ENCODE measurements around the gene KCNQ1OT1.

DNA sequence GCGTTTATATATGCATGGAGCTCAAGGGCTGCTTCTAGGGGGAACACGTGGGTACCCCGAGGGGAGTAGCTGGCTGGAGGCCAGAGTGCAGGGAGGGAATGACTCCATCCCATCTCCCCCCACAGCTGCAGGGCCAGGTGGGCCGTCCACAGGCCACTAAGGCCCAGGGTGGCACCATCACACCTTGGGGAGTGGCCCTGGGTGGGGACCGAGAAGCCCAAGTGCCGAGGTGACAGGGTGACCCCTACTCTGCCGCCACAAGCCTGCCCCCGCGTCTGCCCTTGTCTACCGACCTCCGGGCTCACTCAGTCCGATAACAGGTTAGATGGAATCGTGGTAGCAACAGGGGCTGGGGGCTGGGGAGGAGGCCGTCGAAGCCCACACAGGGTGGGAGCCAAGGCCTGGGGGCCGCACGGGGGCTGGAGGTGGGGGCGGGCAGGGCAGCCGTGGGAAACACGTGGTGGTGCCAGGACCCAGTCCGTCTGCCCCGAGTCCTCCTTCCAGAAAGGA lies 125.7 kb downstream of the KCNQ1OT1 start:
- TF ChIP-seq, protein P1, sequence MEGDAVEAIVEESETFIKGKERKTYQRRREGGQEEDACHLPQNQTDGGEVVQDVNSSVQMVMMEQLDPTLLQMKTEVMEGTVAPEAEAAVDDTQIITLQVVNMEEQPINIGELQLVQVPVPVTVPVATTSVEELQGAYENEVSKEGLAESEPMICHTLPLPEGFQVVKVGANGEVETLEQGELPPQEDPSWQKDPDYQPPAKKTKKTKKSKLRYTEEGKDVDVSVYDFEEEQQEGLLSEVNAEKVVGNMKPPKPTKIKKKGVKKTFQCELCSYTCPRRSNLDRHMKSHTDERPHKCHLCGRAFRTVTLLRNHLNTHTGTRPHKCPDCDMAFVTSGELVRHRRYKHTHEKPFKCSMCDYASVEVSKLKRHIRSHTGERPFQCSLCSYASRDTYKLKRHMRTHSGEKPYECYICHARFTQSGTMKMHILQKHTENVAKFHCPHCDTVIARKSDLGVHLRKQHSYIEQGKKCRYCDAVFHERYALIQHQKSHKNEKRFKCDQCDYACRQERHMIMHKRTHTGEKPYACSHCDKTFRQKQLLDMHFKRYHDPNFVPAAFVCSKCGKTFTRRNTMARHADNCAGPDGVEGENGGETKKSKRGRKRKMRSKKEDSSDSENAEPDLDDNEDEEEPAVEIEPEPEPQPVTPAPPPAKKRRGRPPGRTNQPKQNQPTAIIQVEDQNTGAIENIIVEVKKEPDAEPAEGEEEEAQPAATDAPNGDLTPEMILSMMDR (IDR thresholded peaks at IDR 0.05; ENCODE audit: low read depth, low read length): no peak
- no peak for TF ChIP-seq EZH2phosphoT487 (IDR thresholded peaks at IDR 0.05; ENCODE audit: low read depth)

Data from OCI-LY3 (cell line).